ENCODE measurements around the gene SPAG8.

SPAG8 gene

GRCh38 chr9:35792024-35792813, 19.8 kb downstream of the SPAG8 start:
- in situ Hi-C loops (cut with MboI; ENCODE audit: low sequenced_read_pairs, unreplicated experiment): no loop called here
- no peak for TF ChIP-seq CTCF (IDR thresholded peaks at IDR 0.05; ENCODE audit: borderline replicate concordance, control extremely low read depth, extremely low read depth, insufficient read depth, missing control alignments)
- no peak for DNase-seq (ENCODE audit: low spot score)

GRCh38 chr9:35791297-35791921, 20.7 kb downstream of the SPAG8 start, which contains the start of gene NPR2:
Gene NPR2, plus strand, starts transcription at chr9:35791591. Its CDS starts 818 bp downstream, at chr9:35792409.
- TF ChIP-seq CTCF (IDR thresholded peaks at IDR 0.05; ENCODE audit: borderline replicate concordance, control extremely low read depth, extremely low read depth, insufficient read depth, missing control alignments): no peak
- in situ Hi-C loops (cut with MboI; ENCODE audit: low sequenced_read_pairs, unreplicated experiment): no loop called here
- no peak for DNase-seq (ENCODE audit: low spot score)

- peak; percentile 81 for TF ChIP-seq CTCF (IDR thresholded peaks at IDR 0.05; ENCODE audit: borderline replicate concordance, control extremely low read depth, extremely low read depth, insufficient read depth, missing control alignments)
- in situ Hi-C loops (cut with MboI; ENCODE audit: low sequenced_read_pairs, unreplicated experiment): no loop called here
- DNase-seq (ENCODE audit: low spot score): peak; percentile 85
These were observed 21.4 kb downstream of the SPAG8 start for GRCh38 chr9:35790385-35791296.

- TF ChIP-seq CTCF (IDR thresholded peaks at IDR 0.05; ENCODE audit: borderline replicate concordance, control extremely low read depth, extremely low read depth, insufficient read depth, missing control alignments): no peak
- in situ Hi-C loops (cut with MboI; ENCODE audit: low sequenced_read_pairs, unreplicated experiment): no loop called here
- DNase-seq (ENCODE audit: low spot score): no peak
These were observed 22.1 kb downstream of the SPAG8 start for GRCh38 chr9:35790025-35790384.

- in situ Hi-C loops (cut with MboI; ENCODE audit: low sequenced_read_pairs, unreplicated experiment): no loop called here
- DNase-seq (ENCODE audit: low spot score): no peak
These were observed 22.5 kb downstream of the SPAG8 start for GRCh38 chr9:35789541-35789940.

More at GRCh38 chr9:35789541-35789940, 22.5 kb downstream of the SPAG8 start:
- TF ChIP-seq CTCF (IDR thresholded peaks at IDR 0.05; ENCODE audit: borderline replicate concordance, control extremely low read depth, extremely low read depth, insufficient read depth, missing control alignments): no peak

Data from GM13976 (cell line).